Uterus (tissue), 4 donors: ENCODE data around the gene UBAC1. TPM values are rescaled to one million over a fixed set of nuclear protein-coding genes. Genes with fewer than 3 reads are reported as not detected.
"Not testable (repeated sequence)": the region's sequence is repeated elsewhere in the genome, so short reads cannot be mapped to it uniquely, and the experiment has no call there.

Experiments used
- DNase-seq, 2 donors: peaks; one replicate each; pipeline ENCODE4 v3.0.0-alpha.2; 2019 to 2020
- H3K27ac ChIP-seq, 2 donors: fragments of 200-600 bp; sonication (generic); 1 replicate in 1 of 2; 2 replicates in 1 of 2; pipeline ENCODE4 v1.5.1; 2016 to 2018
- H3K27me3 ChIP-seq, 2 donors: fragments of 200-600 bp; sonication (generic); one replicate each; pipeline ENCODE4 v1.5.1; 2018 to 2019; ENCODE audit warnings: control low read depth in 1 of 2
- H3K36me3 ChIP-seq, 2 donors: fragments of 200-600 bp; sonication (generic); one replicate each; pipeline ENCODE4 v1.5.1; 2019; ENCODE audit warnings: control low read depth in 1 of 2
- H3K4me1 ChIP-seq, 2 donors: fragments of 200-600 bp; sonication (generic); one replicate each; pipeline ENCODE4 v1.5.1; 2018 to 2019; ENCODE audit warnings: control low read depth in 1 of 2
- H3K4me3 ChIP-seq, 2 donors: fragments of 200-600 bp; sonication (generic); 1 replicate in 1 of 2; 2 replicates in 1 of 2; pipeline ENCODE4 v1.5.1; 2018 to 2019; ENCODE audit warnings: mild to moderate bottlenecking in 1 of 2
- H3K9me3 ChIP-seq, 2 donors: fragments of 200-600 bp; sonication (generic); one replicate each; pipeline ENCODE4 v1.5.1; 2019; ENCODE audit warnings: control low read depth in 1 of 2
- CTCF ChIP-seq, 4 experiments: fragments of 200-600 bp in 2 of 4; fragments of 450-650 bp in 2 of 4; sonication (generic) in 2 of 4; IDR thresholded peaks; one replicate each; pipeline ENCODE4 v1.5.1; 2016 to 2019; ENCODE audit warnings: antibody characterized with exemption in 4 of 4, mild to moderate bottlenecking in 2 of 4, moderate library complexity in 1 of 4
- POLR2A ChIP-seq, 2 donors: fragments of 450-650 bp; IDR thresholded peaks; one replicate each; pipeline ENCODE4 v1.6.1; 2016; ENCODE audit warnings: antibody characterized with exemption in 2 of 2, mild to moderate bottlenecking in 1 of 2, moderate library complexity in 1 of 2
- intact Hi-C: fragments of 100-400 bp; cut with DNase I; formaldehyde crosslinking; loops from one replicate; pipeline ENCODE4 v1.15.1; 2023; ENCODE audit warnings: low total_unique reads
- total RNA-seq, 4 donors: library from RNA; depleted of rRNA in 3 of 4; stranded (reverse); fragments of >200 nt in 3 of 4; gene quantifications; one replicate each; pipeline versions ENCODE4 v1.1.0 to v1.2.4, GENCODE V29; 2014 to 2023
- donor health status: DM: yes; HTN: yes; CAD: no.

Gene UBAC1
- total RNA-seq, 4 donors from 2014 or later = 25.1 to 46.1 (median 35.8) TPM

DNA sequence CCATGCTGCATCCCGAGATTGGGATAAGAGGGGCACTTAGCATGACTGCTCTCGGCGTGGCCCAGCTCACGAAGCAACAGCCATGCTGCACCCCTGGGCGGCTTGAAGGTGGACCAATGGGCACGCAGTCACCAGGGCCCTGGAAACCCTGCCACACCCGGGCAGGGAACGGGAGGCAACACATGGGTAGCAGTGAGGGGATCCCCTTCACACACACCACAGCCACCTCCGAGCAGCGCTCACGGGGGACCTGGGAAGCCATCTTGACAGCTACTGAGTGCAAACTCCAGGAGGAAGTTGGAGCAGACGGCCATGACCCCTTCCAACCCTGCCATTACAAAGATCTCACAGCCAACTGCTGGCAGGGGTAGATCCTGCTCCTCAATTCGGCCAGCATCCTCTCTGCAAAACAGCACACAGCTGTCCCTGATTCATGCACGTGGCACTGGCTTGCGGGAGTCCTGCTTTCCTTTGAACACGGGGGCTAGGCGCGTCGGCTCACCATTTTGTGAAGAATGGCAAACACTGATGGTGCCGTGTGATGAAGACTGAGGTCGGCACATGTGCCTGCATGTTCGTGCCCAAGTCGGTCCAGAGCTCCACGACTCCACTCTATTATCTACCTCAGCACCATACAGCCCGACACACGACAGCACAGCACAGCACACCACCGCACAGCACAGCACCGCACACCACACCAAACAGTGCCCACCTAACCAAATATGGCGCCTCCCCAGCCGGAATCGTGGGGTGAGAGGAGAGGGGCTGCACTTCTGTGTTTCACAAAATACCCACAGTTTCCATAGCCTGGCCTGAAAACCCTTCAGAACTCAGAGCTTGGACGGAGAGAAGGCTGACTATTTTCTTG lies 5.0 kb downstream of the UBAC1 start:
- no peaks in the 10 kb centered on the region for H3K9me3 ChIP-seq
- TF ChIP-seq POLR2A (IDR thresholded peaks at IDR 0.05) (no peak), CTCF (IDR thresholded peaks at IDR 0.05) (no peak)
- no peak for DNase-seq
- H3K4me3 ChIP-seq = no peak overlapping the region
- H3K4me1 ChIP-seq = peaks cover 0 to 3% of the 10 kb centered on the region in 2 donors
- intact Hi-C loops = no loop called here
- H3K27ac ChIP-seq = no peak overlapping the region
- no peaks in the 10 kb centered on the region for H3K27me3 ChIP-seq
- H3K36me3 ChIP-seq = no peaks in the 10 kb centered on the region

DNA sequence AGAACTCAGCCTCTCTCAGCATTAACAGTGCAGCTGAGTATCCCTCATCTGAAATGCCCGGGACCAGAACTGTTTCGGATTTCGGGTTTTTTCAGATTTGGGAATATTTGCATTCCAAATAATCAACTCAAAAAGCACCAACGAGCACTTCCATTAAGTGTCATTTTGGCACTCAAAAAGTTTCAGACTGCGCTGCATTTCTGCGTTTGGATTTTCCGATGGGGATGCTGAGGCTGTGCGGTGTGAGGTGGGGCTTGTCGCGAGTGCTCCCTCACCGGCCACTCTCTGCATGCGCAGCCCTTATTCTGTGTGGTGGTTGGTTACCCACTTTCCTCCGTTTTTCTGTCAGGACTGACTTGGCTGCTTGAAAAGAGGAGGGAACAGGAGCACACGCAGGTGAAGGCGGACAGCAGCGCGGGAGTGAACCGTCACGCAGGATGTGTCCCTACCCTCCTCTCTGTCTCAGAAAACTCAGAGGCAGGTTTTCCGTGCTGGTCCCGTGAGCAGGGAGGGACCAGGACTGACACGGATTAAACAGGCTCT lies 8.4 kb downstream of the UBAC1 start:
- H3K36me3 ChIP-seq = no peaks in the 10 kb centered on the region
- intact Hi-C loops = no loop called here

GRCh38 chr9:135951889-135952663 lies 9.1 kb downstream of the UBAC1 start:
- intact Hi-C loops = no loop called here
- Histone ChIP-seq H3K36me3 (no peaks in the 10 kb centered on the region), H3K9me3 (no peaks in the 10 kb centered on the region), H3K27me3 (no peaks in the 10 kb centered on the region), H3K27ac (no peak overlapping the region), H3K4me1 (no peaks in the 10 kb centered on the region), H3K4me3 (no peak overlapping the region)
- no peak for DNase-seq
- no peak for TF ChIP-seq POLR2A (IDR thresholded peaks at IDR 0.05)
- TF ChIP-seq CTCF (IDR thresholded peaks at IDR 0.05) = no peak

More for the DNA sequence above, 8.4 kb downstream of the UBAC1 start:
- H3K4me1 ChIP-seq = no peaks in the 10 kb centered on the region
- TF ChIP-seq POLR2A (IDR thresholded peaks at IDR 0.05) = no peak
- TF ChIP-seq CTCF (IDR thresholded peaks at IDR 0.05) = no peak
- no peak overlapping the region for H3K27ac ChIP-seq
- H3K27me3 ChIP-seq = no peaks in the 10 kb centered on the region
- no peak for DNase-seq
- no peaks in the 10 kb centered on the region for H3K9me3 ChIP-seq
- H3K4me3 ChIP-seq = no peak overlapping the region

DNA sequence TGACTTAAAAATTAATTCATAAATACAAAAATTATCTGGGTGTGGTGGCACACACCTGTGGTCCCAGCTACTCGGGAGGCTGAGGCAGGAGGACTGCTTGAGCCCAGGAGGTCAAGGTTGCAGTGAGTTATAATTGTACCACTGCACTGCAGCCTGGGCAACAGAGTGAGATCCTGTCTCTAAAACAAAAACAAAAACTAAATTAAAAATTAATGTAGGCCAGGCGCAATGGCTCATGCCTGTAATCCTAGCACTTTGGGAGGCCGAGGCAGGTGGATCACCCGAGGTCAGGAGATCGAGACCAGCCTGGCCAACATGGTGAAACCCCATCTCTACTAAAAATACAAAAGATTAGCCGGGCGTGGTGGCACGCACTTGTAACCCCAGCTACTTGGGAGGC lies 9.9 kb downstream of the UBAC1 start:
- H3K9me3 ChIP-seq, H3K36me3 ChIP-seq, H3K27ac ChIP-seq, intact Hi-C loops, H3K27me3 ChIP-seq, DNase-seq, H3K4me1 ChIP-seq, H3K4me3 ChIP-seq: not testable (repeated sequence)

DNA sequence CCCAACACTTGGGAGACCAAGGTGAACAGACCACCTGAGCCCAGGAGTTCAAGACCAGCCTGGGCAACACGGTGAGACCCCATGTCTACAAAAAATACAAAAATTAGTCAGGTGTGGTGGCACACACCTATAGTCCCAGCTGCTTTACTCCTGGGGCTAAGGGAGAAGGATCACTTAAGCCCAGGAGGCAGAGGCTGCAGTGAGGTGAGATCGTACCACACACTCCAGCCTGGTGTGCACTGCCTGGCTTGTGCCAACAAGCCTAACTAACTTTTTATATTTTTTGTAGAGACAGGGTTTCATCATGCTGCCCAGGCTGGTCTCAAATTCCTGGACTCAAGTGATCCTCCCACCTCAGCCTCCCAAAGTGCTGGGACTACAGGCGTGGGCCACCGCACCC lies 10.3 kb downstream of the UBAC1 start:
- H3K27ac ChIP-seq, DNase-seq, H3K36me3 ChIP-seq, H3K9me3 ChIP-seq, H3K27me3 ChIP-seq, H3K4me3 ChIP-seq, H3K4me1 ChIP-seq, intact Hi-C loops: not testable (repeated sequence)
